ENCODE results near the gene TRERF1.

GRCh38 chr6:42369568-42369967, 82.2 kb downstream of the TRERF1 start:
- no peak for TF ChIP-seq POLR2A (IDR thresholded peaks at IDR 0.05)
- TF ChIP-seq, protein P1, sequence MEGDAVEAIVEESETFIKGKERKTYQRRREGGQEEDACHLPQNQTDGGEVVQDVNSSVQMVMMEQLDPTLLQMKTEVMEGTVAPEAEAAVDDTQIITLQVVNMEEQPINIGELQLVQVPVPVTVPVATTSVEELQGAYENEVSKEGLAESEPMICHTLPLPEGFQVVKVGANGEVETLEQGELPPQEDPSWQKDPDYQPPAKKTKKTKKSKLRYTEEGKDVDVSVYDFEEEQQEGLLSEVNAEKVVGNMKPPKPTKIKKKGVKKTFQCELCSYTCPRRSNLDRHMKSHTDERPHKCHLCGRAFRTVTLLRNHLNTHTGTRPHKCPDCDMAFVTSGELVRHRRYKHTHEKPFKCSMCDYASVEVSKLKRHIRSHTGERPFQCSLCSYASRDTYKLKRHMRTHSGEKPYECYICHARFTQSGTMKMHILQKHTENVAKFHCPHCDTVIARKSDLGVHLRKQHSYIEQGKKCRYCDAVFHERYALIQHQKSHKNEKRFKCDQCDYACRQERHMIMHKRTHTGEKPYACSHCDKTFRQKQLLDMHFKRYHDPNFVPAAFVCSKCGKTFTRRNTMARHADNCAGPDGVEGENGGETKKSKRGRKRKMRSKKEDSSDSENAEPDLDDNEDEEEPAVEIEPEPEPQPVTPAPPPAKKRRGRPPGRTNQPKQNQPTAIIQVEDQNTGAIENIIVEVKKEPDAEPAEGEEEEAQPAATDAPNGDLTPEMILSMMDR (IDR thresholded peaks at IDR 0.05 in 4 of 5, conservative IDR thresholded peaks at IDR 0.05 in 1 of 5) = no peak

Measured in gastrocnemius medialis (tissue), 4 donors.